Mammary epithelial cell (primary cell): ENCODE data around the gene MBTPS2.

ENCODE experiments used
- EZH2 ChIP-seq: IDR thresholded peaks from 2 replicates; pipeline ENCODE4 v1.6.1; 2012; ENCODE audit warnings: low read length, inconsistent platforms, borderline replicate concordance
- TF ChIP-seq, protein P1 (sequence below), 2 donors: IDR thresholded peaks in 1 of 2; conservative IDR thresholded peaks in 1 of 2; 2 replicates each; pipeline ENCODE4 v1.5.1; 2011 to 2012; ENCODE audit warnings: inconsistent platforms in 2 of 2, low read length in 2 of 2, mild to moderate bottlenecking in 2 of 2, control low read depth in 1 of 2, low read depth in 1 of 2; ENCODE audit not compliant: insufficient read depth in 1 of 2; ENCODE audit errors: extremely low read depth in 1 of 2

- TF ChIP-seq, protein P1, sequence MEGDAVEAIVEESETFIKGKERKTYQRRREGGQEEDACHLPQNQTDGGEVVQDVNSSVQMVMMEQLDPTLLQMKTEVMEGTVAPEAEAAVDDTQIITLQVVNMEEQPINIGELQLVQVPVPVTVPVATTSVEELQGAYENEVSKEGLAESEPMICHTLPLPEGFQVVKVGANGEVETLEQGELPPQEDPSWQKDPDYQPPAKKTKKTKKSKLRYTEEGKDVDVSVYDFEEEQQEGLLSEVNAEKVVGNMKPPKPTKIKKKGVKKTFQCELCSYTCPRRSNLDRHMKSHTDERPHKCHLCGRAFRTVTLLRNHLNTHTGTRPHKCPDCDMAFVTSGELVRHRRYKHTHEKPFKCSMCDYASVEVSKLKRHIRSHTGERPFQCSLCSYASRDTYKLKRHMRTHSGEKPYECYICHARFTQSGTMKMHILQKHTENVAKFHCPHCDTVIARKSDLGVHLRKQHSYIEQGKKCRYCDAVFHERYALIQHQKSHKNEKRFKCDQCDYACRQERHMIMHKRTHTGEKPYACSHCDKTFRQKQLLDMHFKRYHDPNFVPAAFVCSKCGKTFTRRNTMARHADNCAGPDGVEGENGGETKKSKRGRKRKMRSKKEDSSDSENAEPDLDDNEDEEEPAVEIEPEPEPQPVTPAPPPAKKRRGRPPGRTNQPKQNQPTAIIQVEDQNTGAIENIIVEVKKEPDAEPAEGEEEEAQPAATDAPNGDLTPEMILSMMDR (conservative IDR thresholded peaks at IDR 0.05 in 1 of 2, IDR thresholded peaks at IDR 0.05 in 1 of 2; ENCODE audit: extremely low read depth in 1 of 2, insufficient read depth in 1 of 2, low read depth in 1 of 2, low read length in 2 of 2) = no peak
- TF ChIP-seq EZH2 = no peak
Measured at GRCh38 chrX:21811832-21812231, 27.6 kb upstream of the MBTPS2 start.
